A549 (cell line): Measurements from ENCODE around the gene MAP7D1. TPM values are rescaled to one million over a fixed set of nuclear protein-coding genes. Genes with fewer than 3 reads are reported as not detected.
A peak's percentile ranks its signal among the peaks of the same experiment; 100 is the strongest.

ENCODE experiments used
- ATAC-seq, 2 experiments: fragments of 200-7000 bp in 1 of 2; fragments of >200 bp in 1 of 2; cut with Nextera tagmentation in 1 of 2; cut with Tn5 transposase in 1 of 2; 3 replicates each; pipeline versions ENCODE4 v1.8.0 to v1.9.1; 2018 to 2020; ENCODE audit warnings: mild to moderate bottlenecking in 1 of 2, moderate library complexity in 1 of 2
- CTCF ChIA-PET: fragments of 300-600 bp; sonication (Branson Sonifier 250); formaldehyde crosslinking; extraction: SDS; loops from one replicate; lab custom pipeline; 2021; ENCODE audit warnings: antibody characterized with exemption, inconsistent platforms; lab: Yijun Ruan, JAX
- POLR2A ChIA-PET: fragments of 350-600 bp; formaldehyde crosslinking; extraction: SDS; loops from one replicate; lab custom pipeline; 2021; ENCODE audit warnings: antibody characterized with exemption, inconsistent platforms; lab: Yijun Ruan, JAX
- DNase-seq, 2 experiments: peaks; one replicate each; pipeline versions ENCODE4 v3.0.0 to v3.0.0-alpha.2; 2011 to 2016; ENCODE audit warnings: low read depth in 1 of 2, low spot score in 1 of 2
- FAIRE-seq: peaks from 2 replicates; lab custom pipeline; 2011; peaks lifted over from hg19 to GRCh38; lab: Jason Lieb, UNC
- H3K27ac ChIP-seq, 2 experiments: fragments of >200 bp; sonication (Bioruptor Twin); formaldehyde crosslinking; 3 replicates each; pipeline ENCODE4 v1.5.1; 2016 to 2017
- H3K4me1 ChIP-seq: fragments of >200 bp; sonication (Bioruptor Twin); formaldehyde crosslinking; 3 replicates; pipeline ENCODE4 v1.6.1; 2016
- H3K4me2 ChIP-seq: fragments of >200 bp; sonication (Bioruptor Twin); formaldehyde crosslinking; 3 replicates; pipeline ENCODE4 v1.6.1; 2016
- H3K4me3 ChIP-seq: fragments of >200 bp; sonication (Bioruptor Twin); formaldehyde crosslinking; 3 replicates; pipeline ENCODE4 v1.5.1; 2016
- H3K9me3 ChIP-seq: fragments of >200 bp; sonication (Bioruptor Twin); formaldehyde crosslinking; 3 replicates; pipeline ENCODE4 v1.6.1; 2016
- CHD4 ChIP-seq: fragments of 200-600 bp; sonication (generic); IDR thresholded peaks from 2 replicates; pipeline ENCODE4 v1.6.1; 2016; ENCODE audit warnings: antibody characterized with exemption, mild to moderate bottlenecking, borderline replicate concordance
- HDAC2 ChIP-seq: fragments of 200-600 bp; sonication (generic); IDR thresholded peaks from 2 replicates; pipeline ENCODE4 v1.6.1; 2016
- HOXB13 ChIP-seq: fragments of 250-450 bp; sonication (Bioruptor Pico); IDR thresholded peaks from 2 replicates; pipeline ENCODE4 v1.5.0; 2020; ENCODE audit warnings: low read depth, mild to moderate bottlenecking, moderate library complexity
- HOXB5 ChIP-seq: fragments of 250-450 bp; sonication (Bioruptor Pico); IDR thresholded peaks from 2 replicates; pipeline ENCODE4 v1.5.0; 2020; ENCODE audit warnings: mild to moderate bottlenecking, moderate library complexity
- KDM1A ChIP-seq: fragments of 200-600 bp; sonication (generic); IDR thresholded peaks from 2 replicates; pipeline ENCODE4 v1.6.1; 2016; ENCODE audit warnings: low read depth, mild to moderate bottlenecking
- MAFK ChIP-seq: fragments of 450-650 bp; IDR thresholded peaks from 2 replicates; pipeline ENCODE4 v1.6.1; 2014; ENCODE audit not compliant: partially characterized antibody
- MYC ChIP-seq: IDR thresholded peaks from 2 replicates; pipeline ENCODE4 v1.6.1; 2012; ENCODE audit warnings: mild to moderate bottlenecking, inconsistent platforms, low read length, improper control_type of control experiment, borderline replicate concordance
- NFE2L2 ChIP-seq: fragments of 150-350 bp; conservative IDR thresholded peaks from 2 replicates; pipeline ENCODE4 v1.6.1; 2014; ENCODE audit warnings: low read length
- NPAS2 ChIP-seq: fragments of 250-450 bp; sonication (Bioruptor Pico); IDR thresholded peaks from 2 replicates; pipeline ENCODE4 v1.8.0; 2022; ENCODE audit warnings: mild to moderate bottlenecking, moderate library complexity, borderline replicate concordance
- POLR2A ChIP-seq: IDR thresholded peaks from 2 replicates; pipeline ENCODE4 v1.6.1; 2012; ENCODE audit warnings: mild to moderate bottlenecking, low read length
- POLR2AphosphoS2 ChIP-seq: conservative IDR thresholded peaks from 2 replicates; pipeline ENCODE4 v1.6.1; 2012; ENCODE audit warnings: low read length, improper control_type of control experiment, inconsistent platforms
- SMC3 ChIP-seq: fragments of >200 bp; sonication (Bioruptor Twin); formaldehyde crosslinking; IDR thresholded peaks from 3 replicates; pipeline ENCODE4 v1.6.1; 2018; ENCODE audit warnings: inconsistent platforms
- TFCP2L1 ChIP-seq: fragments of 250-450 bp; sonication (Bioruptor Pico); IDR thresholded peaks from 2 replicates; pipeline ENCODE4 v1.5.0; 2021; ENCODE audit warnings: mild to moderate bottlenecking
- ZFP36 ChIP-seq: fragments of 450-650 bp; IDR thresholded peaks from 2 replicates; pipeline ENCODE4 v1.6.1; 2014; ENCODE audit warnings: borderline replicate concordance; ENCODE audit not compliant: partially characterized antibody
- WGBS: methylation state at CpG from one replicate; pipeline ENCODE4 v1.1.6; 2017; ENCODE audit errors: missing lambda C conversion rate; 5-methylcytosine and 5-hydroxymethylcytosine counted together
- polyA plus RNA-seq, 4 experiments: library from polyadenylated mRNA; depleted of rRNA in 3 of 4; stranded (reverse); fragments of >200 nt; fragmentation: RNase III in 1 of 4; extraction: RNeasy Plus Mini Kit Qiagen cat#74134 plus additional on column Dnase treatment in 1 of 4; gene quantifications; 2 replicates in 3 of 4; 3 replicates in 1 of 4; pipeline ENCODE4 v1.2.3, GENCODE V29; 2011 to 2017
- TF ChIP-seq, protein P1 (sequence below): fragments of 250-450 bp; sonication (Bioruptor Pico); IDR thresholded peaks from 2 replicates; pipeline ENCODE4 v1.5.0; 2021; ENCODE audit warnings: mild to moderate bottlenecking, moderate library complexity, borderline replicate concordance
- TF ChIP-seq, protein P2 (sequence below): fragments of >200 bp; sonication (Bioruptor Twin); formaldehyde crosslinking; IDR thresholded peaks from 2 replicates; pipeline ENCODE4 v1.6.1; 2016
- TF ChIP-seq, protein P3 (sequence below): fragments of 150-350 bp; IDR thresholded peaks from 2 replicates; pipeline ENCODE4 v1.6.1; 2014; ENCODE audit warnings: low read depth, mild to moderate bottlenecking, low read length
- TF ChIP-seq, protein P4 (sequence below): fragments of 250-450 bp; sonication (Bioruptor Pico); IDR thresholded peaks from 2 replicates; pipeline ENCODE4 v1.5.0; 2020; ENCODE audit warnings: low read depth, mild to moderate bottlenecking, moderate library complexity

Gene MAP7D1
- polyA plus RNA-seq, 2 of the 4 experiments (the other 2 are of a cell fraction): 16.4 to 74.9 TPM

DNA sequence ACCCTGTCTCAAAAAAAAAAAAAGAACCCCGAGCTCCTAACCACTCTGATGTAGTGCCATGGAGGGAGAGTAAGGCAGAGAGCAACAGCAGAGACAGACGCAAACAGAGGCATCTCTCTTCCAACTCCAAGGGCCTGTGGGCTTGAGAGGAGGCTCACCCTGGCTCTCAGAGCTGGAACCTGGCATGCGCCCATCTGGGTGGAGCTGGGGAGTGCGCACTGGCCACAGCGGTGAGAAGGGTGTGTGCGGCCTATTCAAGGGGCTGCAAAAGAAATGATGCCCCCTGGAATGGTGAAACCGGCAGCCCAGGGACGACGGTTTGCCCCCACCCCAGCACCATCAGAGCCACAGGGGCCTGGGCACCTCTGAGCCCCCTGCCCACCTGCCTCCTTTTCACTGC is 48.6 kb upstream of the MAP7D1 start:
- WGBS: 76% methylated on average over 9 of the region's 9 CpGs
- ChIA-PET CTCF (interaction anchor here (0.8 to 13.6 kb wide), 5 partner anchors 10 to 178 kb away, joined by 3 to 147 read pairs (median 5); partner anchors contain the start of gene TRAPPC3), POLR2A (no interaction called here)
- no peak overlapping the region for H3K4me2 ChIP-seq
- TF ChIP-seq, protein P1, sequence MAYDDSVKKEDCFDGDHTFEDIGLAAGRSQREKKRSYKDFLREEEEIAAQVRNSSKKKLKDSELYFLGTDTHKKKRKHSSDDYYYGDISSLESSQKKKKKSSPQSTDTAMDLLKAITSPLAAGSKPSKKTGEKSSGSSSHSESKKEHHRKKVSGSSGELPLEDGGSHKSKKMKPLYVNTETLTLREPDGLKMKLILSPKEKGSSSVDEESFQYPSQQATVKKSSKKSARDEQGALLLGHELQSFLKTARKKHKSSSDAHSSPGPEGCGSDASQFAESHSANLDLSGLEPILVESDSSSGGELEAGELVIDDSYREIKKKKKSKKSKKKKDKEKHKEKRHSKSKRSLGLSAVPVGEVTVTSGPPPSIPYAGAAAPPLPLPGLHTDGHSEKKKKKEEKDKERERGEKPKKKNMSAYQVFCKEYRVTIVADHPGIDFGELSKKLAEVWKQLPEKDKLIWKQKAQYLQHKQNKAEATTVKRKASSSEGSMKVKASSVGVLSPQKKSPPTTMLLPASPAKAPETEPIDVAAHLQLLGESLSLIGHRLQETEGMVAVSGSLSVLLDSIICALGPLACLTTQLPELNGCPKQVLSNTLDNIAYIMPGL (CRISPR knock-in tag): no peak
- no peak for TF ChIP-seq TFCP2L1 (CRISPR knock-in tag)
- no peak for TF ChIP-seq CHD4
- TF ChIP-seq SMC3: no peak
- no peak for TF ChIP-seq HOXB5
- no peak for TF ChIP-seq HDAC2
- TF ChIP-seq MYC: no peak
- TF ChIP-seq HOXB13 (CRISPR knock-in tag): no peak
- TF ChIP-seq KDM1A: no peak
- TF ChIP-seq POLR2A: no peak
- FAIRE-seq (no peak), ATAC-seq (peak in 1 of 2 experiments; percentile 39; a peak in 2 of 6 replicates), DNase-seq (no peak)
- no peaks in the 10 kb centered on the region for H3K9me3 ChIP-seq
- H3K4me1 ChIP-seq: no peaks in the 10 kb centered on the region
- H3K4me3 ChIP-seq: no peak overlapping the region
- no peak overlapping the region for H3K27ac ChIP-seq

DNA sequence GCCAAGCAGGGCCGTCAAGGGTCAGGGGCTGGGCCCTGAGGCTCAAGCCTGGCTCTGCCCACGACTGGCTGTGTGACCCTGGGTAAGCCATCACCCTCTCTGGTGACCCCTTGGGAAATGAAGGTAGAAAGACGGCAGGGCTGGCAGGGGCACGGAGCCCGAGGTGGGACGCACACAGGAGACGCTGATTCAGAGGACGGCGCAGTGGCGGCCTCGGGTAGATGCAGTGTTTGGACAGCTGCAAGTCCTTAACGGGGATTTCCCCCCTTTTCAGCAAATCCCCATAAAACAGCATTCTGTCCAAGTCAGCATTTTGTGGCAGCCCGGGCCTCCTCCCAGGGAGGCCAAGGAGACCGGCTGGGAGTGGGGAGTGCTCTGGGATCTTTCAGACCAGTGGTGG is 47.6 kb upstream of the MAP7D1 start:
- H3K4me2 ChIP-seq: no peak overlapping the region
- H3K4me3 ChIP-seq: no peak overlapping the region
- TF ChIP-seq, protein P2, sequence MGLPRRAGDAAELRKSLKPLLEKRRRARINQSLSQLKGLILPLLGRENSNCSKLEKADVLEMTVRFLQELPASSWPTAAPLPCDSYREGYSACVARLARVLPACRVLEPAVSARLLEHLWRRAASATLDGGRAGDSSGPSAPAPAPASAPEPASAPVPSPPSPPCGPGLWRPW: no peak
- TF ChIP-seq MAFK: peak; percentile 50
- no peak for TF ChIP-seq NPAS2 (CRISPR knock-in tag)
- TF ChIP-seq NFE2L2: no peak
- no peak for TF ChIP-seq ZFP36
- no peaks in the 10 kb centered on the region for H3K9me3 ChIP-seq
- ATAC-seq (no peak), DNase-seq (no peak), FAIRE-seq (no peak)
- WGBS: 74% methylated on average over 12 of the region's 14 CpGs
- POLR2A ChIA-PET: no interaction called here
- CTCF ChIA-PET: interaction anchor here (1.1 to 2.8 kb wide), 3 partner anchors 11 to 41 kb away, joined by 3 to 12 read pairs (median 4); partner anchors contain the start of gene TRAPPC3
- H3K4me1 ChIP-seq: no peaks in the 10 kb centered on the region
- H3K27ac ChIP-seq: no peak overlapping the region

DNA sequence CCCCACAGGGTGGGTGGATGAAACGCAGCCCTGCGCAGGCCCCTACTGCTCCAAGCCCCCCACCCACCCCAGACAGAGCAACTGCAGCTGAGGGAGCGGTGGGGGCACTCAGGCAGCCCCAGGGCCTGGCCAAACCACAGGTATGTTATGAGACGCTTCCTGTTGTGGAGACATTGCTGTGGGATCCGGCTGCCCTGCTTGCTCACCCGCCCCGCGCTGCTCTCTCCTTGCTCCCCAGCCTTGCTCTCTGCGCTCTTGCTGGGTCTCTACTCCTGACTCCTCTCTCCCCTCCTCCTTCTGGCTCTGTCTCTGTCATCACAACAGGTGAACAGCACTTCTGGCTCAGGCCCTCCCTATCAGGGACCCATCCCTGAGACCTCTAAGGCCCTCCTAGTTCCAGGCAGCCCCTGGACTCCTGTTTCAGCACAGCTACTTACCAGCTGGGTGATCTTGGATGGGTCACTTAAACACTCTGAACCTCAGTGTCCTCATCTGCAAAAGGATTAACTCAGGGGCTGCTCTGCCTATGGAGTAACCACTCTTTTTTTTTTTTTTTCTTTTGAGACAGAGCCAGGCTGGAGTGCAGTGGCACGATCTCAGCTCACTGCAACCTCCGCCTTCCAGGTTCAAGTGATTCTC is 46.8 kb upstream of the MAP7D1 start:
- ATAC-seq (peak in 1 of 2 experiments; percentile 30; a peak in 2 of 6 replicates), DNase-seq (no peak), FAIRE-seq (no peak)
- H3K27ac ChIP-seq: no peak overlapping the region
- TF ChIP-seq, protein P3, sequence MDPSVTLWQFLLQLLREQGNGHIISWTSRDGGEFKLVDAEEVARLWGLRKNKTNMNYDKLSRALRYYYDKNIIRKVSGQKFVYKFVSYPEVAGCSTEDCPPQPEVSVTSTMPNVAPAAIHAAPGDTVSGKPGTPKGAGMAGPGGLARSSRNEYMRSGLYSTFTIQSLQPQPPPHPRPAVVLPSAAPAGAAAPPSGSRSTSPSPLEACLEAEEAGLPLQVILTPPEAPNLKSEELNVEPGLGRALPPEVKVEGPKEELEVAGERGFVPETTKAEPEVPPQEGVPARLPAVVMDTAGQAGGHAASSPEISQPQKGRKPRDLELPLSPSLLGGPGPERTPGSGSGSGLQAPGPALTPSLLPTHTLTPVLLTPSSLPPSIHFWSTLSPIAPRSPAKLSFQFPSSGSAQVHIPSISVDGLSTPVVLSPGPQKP: no peak
- TF ChIP-seq POLR2AphosphoS2 (no peak), NPAS2 (CRISPR knock-in tag) (no peak)
- TF ChIP-seq, protein P4, sequence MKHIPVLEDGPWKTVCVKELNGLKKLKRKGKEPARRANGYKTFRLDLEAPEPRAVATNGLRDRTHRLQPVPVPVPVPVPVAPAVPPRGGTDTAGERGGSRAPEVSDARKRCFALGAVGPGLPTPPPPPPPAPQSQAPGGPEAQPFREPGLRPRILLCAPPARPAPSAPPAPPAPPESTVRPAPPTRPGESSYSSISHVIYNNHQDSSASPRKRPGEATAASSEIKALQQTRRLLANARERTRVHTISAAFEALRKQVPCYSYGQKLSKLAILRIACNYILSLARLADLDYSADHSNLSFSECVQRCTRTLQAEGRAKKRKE (CRISPR knock-in tag): no peak
- 89% methylated on average over 9 of the region's 11 CpGs for WGBS
- no peak overlapping the region for H3K4me2 ChIP-seq
- no peak overlapping the region for H3K4me3 ChIP-seq
- no peaks in the 10 kb centered on the region for H3K9me3 ChIP-seq
- ChIA-PET POLR2A (no interaction called here), CTCF (interaction anchor here (0.6 to 2.7 kb wide), 6 partner anchors 9 to 96 kb away, joined by 3 to 15 read pairs (median 4); no protein-coding TSS in a partner anchor)
- no peaks in the 10 kb centered on the region for H3K4me1 ChIP-seq
